CD4-positive, CD25-positive, alpha-beta regulatory T cell (primary cell): ENCODE data around the gene NPR3. TPM values are rescaled to one million over a fixed set of nuclear protein-coding genes. Genes with fewer than 3 reads are reported as not detected.

Experiments used
- ATAC-seq, 2 donors: fragments of 150-1000 bp; cut with Tn5 transposase; one replicate each; pipeline ENCODE4 v1.10.0; 2021; ENCODE audit warnings: low read depth in 2 of 2, moderate number of reproducible peaks in 2 of 2, moderate library complexity in 1 of 2
- DNase-seq, 3 donors: peaks; one replicate each; pipeline versions ENCODE4 v3.0.0 to v3.0.0-alpha.2; 2012 to 2022; ENCODE audit warnings: mixed read lengths in 1 of 3
- H3K27ac ChIP-seq: one replicate; pipeline ENCODE4 v1.7.0; 2013; ENCODE audit warnings: mild to moderate bottlenecking, low read length; ENCODE audit not compliant: insufficient read depth, poor library complexity, severe bottlenecking
- H3K27me3 ChIP-seq: one replicate; pipeline ENCODE4 v1.7.0; 2013; ENCODE audit warnings: low read length; ENCODE audit not compliant: control insufficient read depth, insufficient read depth
- H3K36me3 ChIP-seq: one replicate; pipeline ENCODE4 v1.7.0; 2013; ENCODE audit warnings: mild to moderate bottlenecking, low read length, moderate library complexity; ENCODE audit not compliant: control insufficient read depth, insufficient read depth
- H3K4me1 ChIP-seq: 2 replicates; pipeline ENCODE4 v1.7.0; 2013; ENCODE audit warnings: mild to moderate bottlenecking, low read length; ENCODE audit not compliant: insufficient read depth, control insufficient read depth, poor library complexity, severe bottlenecking
- H3K4me3 ChIP-seq: one replicate; pipeline ENCODE4 v1.7.0; 2013; ENCODE audit warnings: low read depth, mild to moderate bottlenecking, low read length, moderate library complexity
- H3K9me3 ChIP-seq, 2 experiments: 1 replicate in 1 of 2; 2 replicates in 1 of 2; pipeline ENCODE4 v1.7.0; 2013; ENCODE audit warnings: low read length in 2 of 2, mild to moderate bottlenecking in 1 of 2, moderate library complexity in 1 of 2; ENCODE audit not compliant: control insufficient read depth in 2 of 2
- H3K27ac Mint-ChIP-seq, 3 donors: one replicate each; pipeline ENCODE4 v1.8.0; 2020 to 2022; ENCODE audit warnings: mild to moderate bottlenecking in 3 of 3, mixed read lengths in 3 of 3, moderate library complexity in 2 of 3
- H3K27me3 Mint-ChIP-seq: one replicate; pipeline ENCODE4 v1.8.0; 2022; ENCODE audit warnings: mild to moderate bottlenecking, mixed read lengths
- H3K36me3 Mint-ChIP-seq: one replicate; pipeline ENCODE4 v1.8.0; 2020; ENCODE audit warnings: mixed read lengths
- H3K4me1 Mint-ChIP-seq, 4 donors: one replicate each; pipeline ENCODE4 v1.8.0; 2020 to 2022; ENCODE audit warnings: mixed read lengths in 4 of 4, mild to moderate bottlenecking in 1 of 4
- H3K4me3 Mint-ChIP-seq, 4 donors: one replicate each; pipeline ENCODE4 v1.8.0; 2020 to 2022; ENCODE audit warnings: mild to moderate bottlenecking in 4 of 4, mixed read lengths in 4 of 4, moderate library complexity in 3 of 4
- H3K9me3 Mint-ChIP-seq, 7 donors: one replicate each; pipeline ENCODE4 v1.8.0; 2020 to 2022; ENCODE audit warnings: mixed read lengths in 7 of 7, mild to moderate bottlenecking in 3 of 7, moderate library complexity in 2 of 7
- polyA plus RNA-seq, 4 donors: library from polyadenylated mRNA; unstranded; fragments of 300-500 nt; fragmentation: Illumina TruSeq; gene quantifications; one replicate each; pipeline ENCODE4 v1.2.3, GENCODE V29; 2021
- total RNA-seq: library from RNA; stranded (reverse); gene quantifications from one replicate; pipeline ENCODE4 v1.2.3, GENCODE V29; 2022

The NPR3 gene
- total and polyA plus RNA-seq, 5 donors from 2014 or later, result 2.4 TPM; not detected in 4

DNA sequence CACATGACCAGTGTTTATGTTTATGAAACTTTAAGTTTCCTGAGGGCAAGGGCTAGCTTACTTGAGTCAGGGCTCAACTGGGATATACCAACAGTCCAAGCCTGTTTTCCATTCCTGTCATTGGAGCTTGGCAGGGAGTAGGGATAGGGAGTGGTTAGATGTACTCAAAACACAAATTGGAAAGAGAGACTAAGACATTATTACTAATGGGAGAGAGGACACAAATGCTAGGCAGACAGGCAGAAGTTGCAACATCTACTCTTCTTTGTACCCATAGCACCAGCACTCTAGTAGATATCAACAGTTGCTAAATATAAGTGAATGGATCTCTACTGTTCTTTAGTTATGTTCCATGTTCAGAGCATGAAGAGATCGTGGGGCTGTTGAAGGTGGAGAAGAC, 62.8 kb downstream of the NPR3 start:
- Histone ChIP-seq H3K27me3 (no peaks in the 10 kb centered on the region), H3K4me1 (no peaks in the 10 kb centered on the region), H3K36me3 (no peaks in the 10 kb centered on the region), H3K4me3 (no peak overlapping the region), H3K27ac (no peak overlapping the region), H3K9me3 (no peaks in the 10 kb centered on the region)
- Mint-ChIP-seq H3K27ac (no peak overlapping the region), H3K36me3 (no peaks in the 10 kb centered on the region), H3K4me3 (no peak overlapping the region), H3K9me3 (peaks cover 0 to 12% (median 0%) of the 10 kb centered on the region in 7 donors), H3K27me3 (peaks cover 4% of the 10 kb centered on the region), H3K4me1 (peaks cover 0 to 5% (median 0%) of the 10 kb centered on the region in 4 donors)
- DNase-seq, result no peak
- no peak for ATAC-seq

DNA sequence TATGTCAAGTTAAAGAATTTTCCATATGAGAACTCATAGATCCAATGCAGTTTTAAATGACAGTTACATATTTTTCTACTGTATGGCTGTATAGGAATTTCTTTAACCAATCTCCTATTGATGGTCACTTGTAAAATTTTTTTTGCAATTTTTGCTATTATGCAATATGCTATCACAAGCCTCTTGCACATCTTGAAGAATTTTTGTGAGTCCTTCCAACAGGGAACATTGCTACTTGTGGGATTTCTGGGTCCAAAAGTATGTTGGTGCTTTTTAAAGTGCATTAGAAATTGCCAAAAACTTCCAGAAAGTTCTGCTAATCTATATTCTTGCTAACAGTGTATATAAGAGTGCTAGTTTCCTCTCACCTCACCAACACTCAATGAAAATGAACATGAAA, 65.1 kb downstream of the NPR3 start:
- no peak overlapping the region for H3K4me3 Mint-ChIP-seq
- Histone ChIP-seq H3K27me3 (no peaks in the 10 kb centered on the region), H3K4me1 (no peaks in the 10 kb centered on the region), H3K36me3 (no peaks in the 10 kb centered on the region), H3K27ac (no peak overlapping the region), H3K9me3 (no peaks in the 10 kb centered on the region), H3K4me3 (no peak overlapping the region)
- H3K27ac Mint-ChIP-seq, result no peak overlapping the region
- DNase-seq, result no peak
- H3K4me1 Mint-ChIP-seq, result peaks cover 0 to 5% (median 0%) of the 10 kb centered on the region in 4 donors
- H3K9me3 Mint-ChIP-seq, result peaks cover 0 to 7% (median 0%) of the 10 kb centered on the region in 7 donors
- no peaks in the 10 kb centered on the region for H3K36me3 Mint-ChIP-seq
- no peak for ATAC-seq
- peaks cover 4% of the 10 kb centered on the region for H3K27me3 Mint-ChIP-seq

DNA sequence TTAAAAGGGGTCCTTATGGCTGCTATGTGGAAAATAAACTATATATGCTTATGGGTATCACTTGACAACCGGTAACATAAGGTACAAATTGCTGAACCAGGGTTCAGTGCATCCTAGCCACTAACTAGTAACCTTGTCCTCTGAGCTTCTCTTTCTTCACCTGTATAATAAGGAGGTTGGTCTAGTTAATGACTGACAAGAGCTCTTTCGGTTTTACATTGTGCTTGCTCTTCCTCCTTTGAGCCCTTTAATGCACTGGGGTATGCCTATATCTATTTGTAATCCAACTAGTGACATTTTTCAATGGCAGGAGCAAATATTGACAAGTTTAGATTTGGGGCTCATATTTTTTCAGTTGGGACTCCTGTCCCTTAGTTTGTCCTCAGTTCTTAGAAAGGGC, 66.1 kb downstream of the NPR3 start:
- peaks cover 4% of the 10 kb centered on the region for H3K27me3 Mint-ChIP-seq
- H3K27me3 ChIP-seq, result no peaks in the 10 kb centered on the region
- H3K36me3 ChIP-seq, result no peaks in the 10 kb centered on the region
- no peaks in the 10 kb centered on the region for H3K4me1 ChIP-seq
- H3K27ac ChIP-seq, result no peak overlapping the region
- H3K9me3 ChIP-seq, result no peaks in the 10 kb centered on the region
- peaks cover 0 to 7% (median 1%) of the 10 kb centered on the region in 7 donors for H3K9me3 Mint-ChIP-seq
- H3K36me3 Mint-ChIP-seq, result no peaks in the 10 kb centered on the region
- peaks cover 0 to 5% (median 0%) of the 10 kb centered on the region in 4 donors for H3K4me1 Mint-ChIP-seq
- ATAC-seq (no peak), DNase-seq (no peak)
- no peak overlapping the region for H3K27ac Mint-ChIP-seq
- H3K4me3 ChIP-seq, result no peak overlapping the region
- H3K4me3 Mint-ChIP-seq, result no peak overlapping the region

DNA sequence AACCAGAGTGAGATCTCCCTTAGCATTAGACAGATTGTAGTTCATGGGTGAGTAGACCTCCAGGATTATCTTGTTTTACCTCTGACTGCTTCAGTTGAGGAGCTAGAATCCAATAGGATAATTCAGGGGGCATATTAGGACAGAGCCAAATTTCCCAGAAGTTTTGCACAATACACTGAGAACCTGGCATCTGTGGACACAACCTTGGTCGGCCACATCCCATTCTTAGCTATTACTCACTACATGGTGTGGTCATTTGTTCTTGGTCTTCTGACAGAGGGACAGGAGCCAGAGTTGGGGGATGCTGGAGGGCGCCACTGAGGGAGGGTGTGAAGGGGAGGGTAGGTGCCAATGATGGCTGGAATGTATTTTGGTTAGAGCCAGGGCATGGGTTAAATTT, 66.6 kb downstream of the NPR3 start:
- H3K27me3 ChIP-seq, result no peaks in the 10 kb centered on the region
- Mint-ChIP-seq H3K27me3 (peaks cover 4% of the 10 kb centered on the region), H3K27ac (no peak overlapping the region), H3K4me3 (no peak overlapping the region), H3K9me3 (peaks cover 0 to 7% (median 1%) of the 10 kb centered on the region in 7 donors), H3K36me3 (no peaks in the 10 kb centered on the region), H3K4me1 (peaks cover 0 to 5% (median 0%) of the 10 kb centered on the region in 4 donors)
- ATAC-seq (no peak), DNase-seq (no peak)
- no peak overlapping the region for H3K4me3 ChIP-seq
- H3K36me3 ChIP-seq, result no peaks in the 10 kb centered on the region
- no peaks in the 10 kb centered on the region for H3K9me3 ChIP-seq
- H3K4me1 ChIP-seq, result no peaks in the 10 kb centered on the region
- H3K27ac ChIP-seq, result no peak overlapping the region

DNA sequence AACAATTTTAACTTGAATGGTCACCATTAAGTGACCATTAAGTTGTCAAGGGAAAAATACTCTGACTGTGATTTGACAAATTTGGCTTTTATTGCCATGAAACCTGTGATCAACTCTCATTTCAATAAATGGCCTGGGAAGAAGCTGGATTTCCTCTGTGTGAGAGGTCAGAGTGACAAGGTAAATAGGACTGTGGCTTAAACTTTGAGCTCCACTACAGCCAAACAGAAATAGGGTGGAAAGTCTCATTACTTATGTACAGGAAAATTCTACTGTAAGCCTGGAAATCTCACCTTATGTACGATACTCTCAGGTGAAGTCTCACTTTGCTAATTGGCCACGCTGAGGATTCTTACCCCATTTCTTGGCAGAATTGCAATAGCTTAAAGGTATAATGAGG, 67.3 kb downstream of the NPR3 start:
- Histone ChIP-seq H3K27ac (no peak overlapping the region), H3K36me3 (no peaks in the 10 kb centered on the region), H3K4me3 (no peak overlapping the region), H3K9me3 (no peaks in the 10 kb centered on the region), H3K27me3 (no peaks in the 10 kb centered on the region), H3K4me1 (no peaks in the 10 kb centered on the region)
- DNase-seq (no peak), ATAC-seq (no peak)
- Mint-ChIP-seq H3K4me1 (peaks cover 0 to 5% (median 0%) of the 10 kb centered on the region in 4 donors), H3K36me3 (no peaks in the 10 kb centered on the region), H3K9me3 (peaks cover 0 to 9% (median 1%) of the 10 kb centered on the region in 7 donors), H3K27ac (no peak overlapping the region), H3K27me3 (peaks cover 4% of the 10 kb centered on the region), H3K4me3 (no peak overlapping the region)

DNA sequence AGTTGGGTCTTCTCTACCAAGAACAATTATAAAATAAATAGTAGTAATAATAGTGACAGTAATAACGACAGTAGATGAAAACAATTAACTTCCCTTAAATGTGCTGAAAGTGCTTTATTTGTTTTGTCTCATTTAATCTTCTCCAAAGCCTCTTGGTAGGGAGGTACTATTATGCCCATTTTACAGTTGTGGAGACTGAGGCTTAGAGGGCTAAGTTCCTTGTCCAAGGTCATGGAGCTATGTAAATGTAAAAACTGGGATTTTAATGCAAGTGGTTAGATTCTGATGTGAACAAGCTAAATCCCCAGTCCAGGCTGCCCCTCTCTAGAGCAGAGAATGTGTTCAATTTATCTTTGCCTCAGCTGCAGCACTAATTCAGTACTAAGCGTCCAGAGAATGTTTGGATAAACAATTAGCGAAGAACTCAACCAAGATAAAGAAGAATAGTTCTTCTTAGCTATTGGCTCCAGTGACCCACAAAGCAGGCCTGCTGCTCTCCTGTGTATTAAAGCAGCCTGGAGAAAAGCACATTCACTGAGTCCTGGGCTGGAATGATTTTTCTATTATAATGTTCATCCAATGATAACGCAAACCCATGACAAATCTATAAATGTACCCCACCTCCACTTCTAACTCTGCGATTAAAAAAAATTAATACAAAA, 68.8 kb downstream of the NPR3 start:
- DNase-seq (no peak), ATAC-seq (no peak)
- peaks cover 0 to 4% (median 0%) of the 10 kb centered on the region in 7 donors for H3K9me3 Mint-ChIP-seq
- H3K4me3 Mint-ChIP-seq, result peak overlapping the region in 1 of 4 donors; percentile 10
- H3K27me3 Mint-ChIP-seq, result peaks cover 4% of the 10 kb centered on the region
- H3K27ac Mint-ChIP-seq, result no peak overlapping the region
- peaks cover 0 to 5% (median 0%) of the 10 kb centered on the region in 4 donors for H3K4me1 Mint-ChIP-seq
- Histone ChIP-seq H3K9me3 (no peaks in the 10 kb centered on the region), H3K4me3 (no peak overlapping the region), H3K36me3 (no peaks in the 10 kb centered on the region), H3K4me1 (no peaks in the 10 kb centered on the region), H3K27ac (no peak overlapping the region), H3K27me3 (no peaks in the 10 kb centered on the region)
- no peaks in the 10 kb centered on the region for H3K36me3 Mint-ChIP-seq

DNA sequence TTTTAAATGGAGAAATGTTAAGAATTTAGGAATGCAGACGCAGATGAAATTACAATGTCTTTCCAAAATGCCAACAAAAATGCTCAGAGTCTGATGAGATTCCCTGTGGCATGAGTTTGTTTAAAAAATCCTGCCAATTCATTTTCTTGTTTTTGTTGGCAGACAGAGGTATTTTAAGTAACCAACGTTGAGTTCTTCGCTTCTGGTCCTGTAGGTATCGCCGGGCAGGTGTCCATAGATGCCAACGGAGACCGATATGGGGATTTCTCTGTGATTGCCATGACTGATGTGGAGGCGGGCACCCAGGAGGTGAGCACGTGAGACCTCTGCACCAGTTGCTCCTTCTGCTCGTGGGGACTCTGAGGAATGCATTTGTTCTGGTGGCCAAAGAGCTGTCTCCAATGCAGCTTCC, 69.4 kb downstream of the NPR3 start:
- Mint-ChIP-seq H3K4me1 (peaks cover 0 to 5% (median 0%) of the 10 kb centered on the region in 4 donors), H3K27ac (no peak overlapping the region), H3K27me3 (peaks cover 4% of the 10 kb centered on the region), H3K9me3 (peaks cover 0 to 4% (median 0%) of the 10 kb centered on the region in 7 donors), H3K36me3 (no peaks in the 10 kb centered on the region), H3K4me3 (peak overlapping the region in 1 of 4 donors; percentile 44)
- ATAC-seq (no peak), DNase-seq (no peak)
- H3K27me3 ChIP-seq, result no peaks in the 10 kb centered on the region
- no peaks in the 10 kb centered on the region for H3K9me3 ChIP-seq
- no peak overlapping the region for H3K4me3 ChIP-seq
- no peaks in the 10 kb centered on the region for H3K36me3 ChIP-seq
- H3K4me1 ChIP-seq, result no peaks in the 10 kb centered on the region
- no peak overlapping the region for H3K27ac ChIP-seq

DNA sequence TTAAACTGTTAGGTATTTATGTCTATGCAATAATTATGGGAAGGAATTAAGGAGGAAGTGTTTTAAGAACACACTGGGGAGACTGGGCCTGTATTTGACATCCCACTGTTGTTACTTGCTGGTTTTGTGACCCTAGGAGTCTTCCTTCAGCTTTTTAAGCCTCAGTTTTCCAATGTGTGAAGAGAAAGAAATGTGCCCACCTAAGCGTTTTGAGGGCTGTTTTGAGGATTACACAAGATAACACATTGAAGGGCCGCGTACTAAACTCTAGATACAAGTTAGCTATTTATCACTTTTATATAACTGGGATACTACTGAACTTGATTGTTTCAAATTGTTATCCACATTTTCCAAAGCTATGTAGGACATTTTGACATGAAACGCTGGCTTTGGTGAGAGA, 72.5 kb downstream of the NPR3 start:
- Histone ChIP-seq H3K27ac (no peak overlapping the region), H3K9me3 (no peaks in the 10 kb centered on the region), H3K4me3 (no peak overlapping the region), H3K27me3 (no peaks in the 10 kb centered on the region), H3K36me3 (no peaks in the 10 kb centered on the region), H3K4me1 (no peaks in the 10 kb centered on the region)
- no peaks in the 10 kb centered on the region for H3K36me3 Mint-ChIP-seq
- peaks cover 0 to 6% (median 0%) of the 10 kb centered on the region in 7 donors for H3K9me3 Mint-ChIP-seq
- H3K27ac Mint-ChIP-seq, result no peak overlapping the region
- H3K4me3 Mint-ChIP-seq, result no peak overlapping the region
- no peak for DNase-seq
- H3K4me1 Mint-ChIP-seq, result no peaks in the 10 kb centered on the region
- ATAC-seq, result no peak
- no peaks in the 10 kb centered on the region for H3K27me3 Mint-ChIP-seq
